K562 (cell line): Measurements from ENCODE around the gene TMEM255A. TPM values are rescaled to one million over a fixed set of nuclear protein-coding genes. Genes with fewer than 3 reads are reported as not detected.

Experiments
- CXXC5 ChIP-seq: fragments of 250-450 bp; sonication (Bioruptor Pico); IDR thresholded peaks from 2 replicates; pipeline ENCODE4 v1.8.0; 2022; ENCODE audit warnings: inconsistent platforms, mild to moderate bottlenecking, moderate library complexity
- EHMT2 ChIP-seq: fragments of 450-650 bp; IDR thresholded peaks from 2 replicates; pipeline ENCODE4 v1.6.1; 2018; ENCODE audit warnings: antibody characterized with exemption
- ERF ChIP-seq: fragments of 450-650 bp; formaldehyde crosslinking; IDR thresholded peaks from 2 replicates; pipeline ENCODE4 v1.4.0; 2020; ENCODE audit warnings: mild to moderate bottlenecking, mixed read lengths
- HDAC2 ChIP-seq: fragments of 450-650 bp; IDR thresholded peaks from 2 replicates; pipeline ENCODE4 v1.6.1; 2016; ENCODE audit warnings: mild to moderate bottlenecking
- MTA3 ChIP-seq: fragments of 450-650 bp; formaldehyde crosslinking; IDR thresholded peaks from 2 replicates; pipeline ENCODE4 v1.6.1; 2017; ENCODE audit warnings: mild to moderate bottlenecking, borderline replicate concordance
- POLR3A ChIP-seq: IDR thresholded peaks from 2 replicates; pipeline ENCODE4 v1.6.1; 2011; ENCODE audit warnings: borderline replicate concordance, mild to moderate bottlenecking, moderate library complexity; ENCODE audit not compliant: insufficient read length, insufficient read depth; ENCODE audit errors: extremely low read depth
- POU5F1 ChIP-seq: fragments of 150-350 bp; IDR thresholded peaks from 2 replicates; pipeline ENCODE4 v1.6.1; 2014; ENCODE audit warnings: borderline replicate concordance, low read length, low read depth, mild to moderate bottlenecking; ENCODE audit not compliant: partially characterized antibody
- RAD21 ChIP-seq, 2 experiments: fragments of 250-450 bp in 1 of 2; fragments of 450-650 bp in 1 of 2; sonication (Bioruptor Pico) in 1 of 2; formaldehyde crosslinking in 1 of 2; IDR thresholded peaks in 1 of 2; conservative IDR thresholded peaks in 1 of 2; 2 replicates each; pipeline versions ENCODE4 v1.4.0 to v1.8.0; 2020 to 2022; ENCODE audit warnings: mild to moderate bottlenecking in 2 of 2, moderate library complexity in 1 of 2
- RBBP5 ChIP-seq: fragments of 200-600 bp; sonication (generic); IDR thresholded peaks from 2 replicates; pipeline ENCODE4 v1.6.1; 2012; ENCODE audit warnings: borderline replicate concordance, mild to moderate bottlenecking, low read length, control low read depth, inconsistent platforms; ENCODE audit not compliant: insufficient read depth, poor library complexity, severe bottlenecking
- SOX6 ChIP-seq: fragments of 450-650 bp; IDR thresholded peaks from 2 replicates; pipeline ENCODE4 v1.6.1; 2014; ENCODE audit warnings: mild to moderate bottlenecking
- ZBTB7A ChIP-seq: IDR thresholded peaks from 2 replicates; pipeline ENCODE4 v1.6.1; 2011; ENCODE audit warnings: low read depth, mild to moderate bottlenecking, low read length, moderate library complexity, borderline replicate concordance; ENCODE audit not compliant: control insufficient read depth
- ZC3H4 ChIP-seq: sonication (generic); formaldehyde crosslinking; IDR thresholded peaks from 2 replicates; pipeline ENCODE4 v1.9.0; 2021; ENCODE audit warnings: missing genetic modification reagents, borderline replicate concordance
- ZNF224 ChIP-seq: sonication (generic); formaldehyde crosslinking; IDR thresholded peaks from 2 replicates; pipeline ENCODE4 v1.8.0; 2022; ENCODE audit warnings: mild to moderate bottlenecking, missing genetic modification reagents
- ZNF57 ChIP-seq: fragments of 450-650 bp; formaldehyde crosslinking; IDR thresholded peaks from 2 replicates; pipeline ENCODE4 v1.4.0; 2020; ENCODE audit warnings: mild to moderate bottlenecking, moderate library complexity
- polyA plus RNA-seq, 8 experiments: library from polyadenylated mRNA; depleted of rRNA in 4 of 8; stranded (reverse) in 5 of 8; unstranded in 3 of 8; fragments of >200 nt; fragmentation: Nextera tagmentation in 2 of 8; fragmentation: Illumina TruSeq in 1 of 8; extraction: Ambion mirVana in 2 of 8; extraction: Trizol in 1 of 8; gene quantifications; 2 replicates each; pipeline versions ENCODE4 v1.2.1 to v1.2.3, GENCODE V29; 2011 to 2014; ENCODE audit warnings: inconsistent platforms in 1 of 8, missing spikeins in 1 of 8
- total RNA-seq, 7 experiments: library from RNA; depleted of rRNA in 6 of 7; stranded (reverse); fragments of >200 nt in 6 of 7; fragmentation: Illumina TruSeq in 2 of 7; extraction: Trizol in 2 of 7; gene quantifications; 2 replicates each; pipeline versions ENCODE4 v1.2.1 to v1.2.3, GENCODE V29; 2011 to 2021; ENCODE audit warnings: low replicate concordance in 1 of 7
- TF ChIP-seq, protein P1 (sequence below): sonication (generic); formaldehyde crosslinking; IDR thresholded peaks from 2 replicates; pipeline ENCODE4 v1.8.1; 2023; ENCODE audit warnings: mild to moderate bottlenecking, missing genetic modification reagents
- TF ChIP-seq, protein P2 (sequence below): fragments of 250-450 bp; sonication (Bioruptor Pico); IDR thresholded peaks from 2 replicates; pipeline ENCODE4 v1.8.0; 2022; ENCODE audit warnings: moderate library complexity, mild to moderate bottlenecking, inconsistent platforms
- TF ChIP-seq, protein P3 (sequence below), 2 experiments: IDR thresholded peaks; 2 replicates each; pipeline ENCODE4 v1.6.1; 2012; ENCODE audit warnings: improper control_type of control experiment in 2 of 2, low read depth in 2 of 2, low read length in 2 of 2, borderline replicate concordance in 1 of 2
- TF ChIP-seq, protein P4 (sequence below): fragments of 450-650 bp; formaldehyde crosslinking; conservative IDR thresholded peaks from 2 replicates; pipeline ENCODE4 v1.4.0; 2022; ENCODE audit warnings: mild to moderate bottlenecking, missing genetic modification characterization
- TF ChIP-seq, protein P5 (sequence below): sonication (generic); formaldehyde crosslinking; IDR thresholded peaks from 2 replicates; pipeline ENCODE4 v1.9.0; 2022; ENCODE audit warnings: mild to moderate bottlenecking, missing genetic modification reagents

TMEM255A gene
- total and polyA plus RNA-seq, 9 of the 15 experiments (the other 6 are each of a cell fraction or from before 2014, with no cell fraction given), result 0.01 TPM; not detected in 8

DNA sequence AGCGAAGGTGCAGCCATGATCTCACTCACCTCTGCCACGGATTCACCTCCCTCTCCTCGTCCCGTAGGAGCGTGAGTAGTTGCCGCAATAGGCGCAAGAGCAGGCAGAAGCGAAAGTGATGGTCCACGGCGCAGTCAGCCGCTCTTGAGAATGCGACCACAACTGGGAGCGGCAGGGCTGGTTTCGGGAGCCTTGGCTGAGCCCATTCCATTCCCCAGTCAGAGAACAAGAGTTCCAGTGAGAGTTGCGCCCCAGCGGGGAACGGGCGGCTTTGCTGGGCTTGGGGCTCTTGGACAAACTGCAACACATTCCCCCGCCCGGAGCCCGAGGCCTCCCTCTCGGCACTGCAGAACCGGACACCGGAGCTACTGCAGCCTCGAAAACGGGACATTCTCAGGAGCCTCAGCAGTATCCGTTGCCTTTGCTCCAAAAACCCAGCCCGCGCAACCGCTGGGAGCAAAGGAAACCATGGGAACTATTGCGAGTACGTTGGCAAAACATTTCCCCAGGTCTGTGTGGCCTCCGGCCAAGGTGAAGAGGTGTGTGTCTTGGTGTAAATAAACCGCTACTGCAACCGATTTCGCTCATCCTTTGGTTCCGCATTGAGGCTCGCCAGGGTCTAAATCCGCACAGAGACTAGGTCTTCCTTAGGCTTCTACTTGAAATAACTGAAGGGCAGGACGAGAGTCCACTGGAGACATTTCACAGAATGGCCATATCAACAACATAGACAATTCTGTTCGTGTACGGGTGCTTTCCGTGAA, 66.3 kb downstream of the TMEM255A start (continued):
- TF ChIP-seq, protein P1, sequence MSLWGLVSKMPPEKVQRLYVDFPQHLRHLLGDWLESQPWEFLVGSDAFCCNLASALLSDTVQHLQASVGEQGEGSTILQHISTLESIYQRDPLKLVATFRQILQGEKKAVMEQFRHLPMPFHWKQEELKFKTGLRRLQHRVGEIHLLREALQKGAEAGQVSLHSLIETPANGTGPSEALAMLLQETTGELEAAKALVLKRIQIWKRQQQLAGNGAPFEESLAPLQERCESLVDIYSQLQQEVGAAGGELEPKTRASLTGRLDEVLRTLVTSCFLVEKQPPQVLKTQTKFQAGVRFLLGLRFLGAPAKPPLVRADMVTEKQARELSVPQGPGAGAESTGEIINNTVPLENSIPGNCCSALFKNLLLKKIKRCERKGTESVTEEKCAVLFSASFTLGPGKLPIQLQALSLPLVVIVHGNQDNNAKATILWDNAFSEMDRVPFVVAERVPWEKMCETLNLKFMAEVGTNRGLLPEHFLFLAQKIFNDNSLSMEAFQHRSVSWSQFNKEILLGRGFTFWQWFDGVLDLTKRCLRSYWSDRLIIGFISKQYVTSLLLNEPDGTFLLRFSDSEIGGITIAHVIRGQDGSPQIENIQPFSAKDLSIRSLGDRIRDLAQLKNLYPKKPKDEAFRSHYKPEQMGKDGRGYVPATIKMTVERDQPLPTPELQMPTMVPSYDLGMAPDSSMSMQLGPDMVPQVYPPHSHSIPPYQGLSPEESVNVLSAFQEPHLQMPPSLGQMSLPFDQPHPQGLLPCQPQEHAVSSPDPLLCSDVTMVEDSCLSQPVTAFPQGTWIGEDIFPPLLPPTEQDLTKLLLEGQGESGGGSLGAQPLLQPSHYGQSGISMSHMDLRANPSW (CRISPR knock-in tag), result no peak
- TF ChIP-seq POLR3A (no peak), ZNF224 (no peak), HDAC2 (peak; percentile 54; the same call in 1 of the 2 replicates), EHMT2 (peak; percentile 85), CXXC5 (peak; percentile 53), ERF (CRISPR knock-in tag) (0 out of 2 replicates have a peak, but pooled peaks have one; percentile 42), ZBTB7A (no peak), ZNF57 (CRISPR knock-in tag) (no peak), RBBP5 (peak; percentile 90), SOX6 (peak; percentile 48; the same call in 1 of the 2 replicates), POU5F1 (no peak), RAD21 (CRISPR knock-in tag; conservative IDR thresholded peaks at IDR 0.05 in 1 of 2, IDR thresholded peaks at IDR 0.05 in 1 of 2) (0 out of 4 replicates have a peak, but pooled peaks of 1 of the 2 experiments have one; percentile 13), MTA3 (peak; percentile 72; the same call in 1 of the 2 replicates), ZC3H4 (CRISPR knock-in tag) (peak; percentile 15; the same call in 1 of the 2 replicates)
- TF ChIP-seq, protein P2, sequence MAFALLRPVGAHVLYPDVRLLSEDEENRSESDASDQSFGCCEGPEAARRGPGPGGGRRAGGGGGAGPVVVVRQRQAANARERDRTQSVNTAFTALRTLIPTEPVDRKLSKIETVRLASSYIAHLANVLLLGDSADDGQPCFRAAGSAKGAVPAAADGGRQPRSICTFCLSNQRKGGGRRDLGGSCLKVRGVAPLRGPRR, result no peak
- TF ChIP-seq, protein P3, sequence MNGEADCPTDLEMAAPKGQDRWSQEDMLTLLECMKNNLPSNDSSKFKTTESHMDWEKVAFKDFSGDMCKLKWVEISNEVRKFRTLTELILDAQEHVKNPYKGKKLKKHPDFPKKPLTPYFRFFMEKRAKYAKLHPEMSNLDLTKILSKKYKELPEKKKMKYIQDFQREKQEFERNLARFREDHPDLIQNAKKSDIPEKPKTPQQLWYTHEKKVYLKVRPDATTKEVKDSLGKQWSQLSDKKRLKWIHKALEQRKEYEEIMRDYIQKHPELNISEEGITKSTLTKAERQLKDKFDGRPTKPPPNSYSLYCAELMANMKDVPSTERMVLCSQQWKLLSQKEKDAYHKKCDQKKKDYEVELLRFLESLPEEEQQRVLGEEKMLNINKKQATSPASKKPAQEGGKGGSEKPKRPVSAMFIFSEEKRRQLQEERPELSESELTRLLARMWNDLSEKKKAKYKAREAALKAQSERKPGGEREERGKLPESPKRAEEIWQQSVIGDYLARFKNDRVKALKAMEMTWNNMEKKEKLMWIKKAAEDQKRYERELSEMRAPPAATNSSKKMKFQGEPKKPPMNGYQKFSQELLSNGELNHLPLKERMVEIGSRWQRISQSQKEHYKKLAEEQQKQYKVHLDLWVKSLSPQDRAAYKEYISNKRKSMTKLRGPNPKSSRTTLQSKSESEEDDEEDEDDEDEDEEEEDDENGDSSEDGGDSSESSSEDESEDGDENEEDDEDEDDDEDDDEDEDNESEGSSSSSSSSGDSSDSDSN (IDR thresholded peaks at IDR 0.05; ENCODE audit: borderline replicate concordance in 1 of 2, low read depth in 2 of 2, low read length in 2 of 2), result peak in 1 of 2 experiments; percentile 53; a peak in 1 of 4 replicates
- TF ChIP-seq, protein P4, sequence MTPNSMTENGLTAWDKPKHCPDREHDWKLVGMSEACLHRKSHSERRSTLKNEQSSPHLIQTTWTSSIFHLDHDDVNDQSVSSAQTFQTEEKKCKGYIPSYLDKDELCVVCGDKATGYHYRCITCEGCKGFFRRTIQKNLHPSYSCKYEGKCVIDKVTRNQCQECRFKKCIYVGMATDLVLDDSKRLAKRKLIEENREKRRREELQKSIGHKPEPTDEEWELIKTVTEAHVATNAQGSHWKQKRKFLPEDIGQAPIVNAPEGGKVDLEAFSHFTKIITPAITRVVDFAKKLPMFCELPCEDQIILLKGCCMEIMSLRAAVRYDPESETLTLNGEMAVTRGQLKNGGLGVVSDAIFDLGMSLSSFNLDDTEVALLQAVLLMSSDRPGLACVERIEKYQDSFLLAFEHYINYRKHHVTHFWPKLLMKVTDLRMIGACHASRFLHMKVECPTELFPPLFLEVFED (CRISPR knock-in tag), result no peak
- TF ChIP-seq, protein P5, sequence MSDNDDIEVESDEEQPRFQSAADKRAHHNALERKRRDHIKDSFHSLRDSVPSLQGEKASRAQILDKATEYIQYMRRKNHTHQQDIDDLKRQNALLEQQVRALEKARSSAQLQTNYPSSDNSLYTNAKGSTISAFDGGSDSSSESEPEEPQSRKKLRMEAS, result 0 out of 2 replicates have a peak, but pooled peaks have one; percentile 32
